SK-N-SH (cell line): ENCODE data around the gene ENTR1. TPM values are rescaled to one million over a fixed set of nuclear protein-coding genes. Genes with fewer than 3 reads are reported as not detected.

Experiments
- CTCF ChIA-PET: fragments of 300-600, 350-600 bp; formaldehyde crosslinking; extraction: SDS; loops from one replicate; lab custom pipeline; 2021; lab: Yijun Ruan, JAX
- POLR2A ChIA-PET: fragments of 350-600 bp; sonication (Branson Sonifier 250); formaldehyde crosslinking; extraction: SDS; loops from one replicate; lab custom pipeline; 2020; ENCODE audit warnings: antibody characterized with exemption, inconsistent platforms; lab: Yijun Ruan, JAX
- DNase-seq: peaks from one replicate; pipeline ENCODE4 v3.0.0; 2012
- H2AFZ ChIP-seq: fragments of 200-600 bp; sonication (generic); 2 replicates; pipeline ENCODE4 v1.8.1; 2016; ENCODE audit warnings: antibody characterized with exemption, mild to moderate bottlenecking, low read depth
- H3F3A ChIP-seq: fragments of 200-600 bp; sonication (generic); replicated peaks from 2 replicates; pipeline ENCODE3; 2016; ENCODE audit warnings: antibody characterized with exemption, mild to moderate bottlenecking; ENCODE audit not compliant: insufficient read depth
- H3K27ac ChIP-seq, 2 experiments: fragments of 200-500 bp in 1 of 2; fragments of 200-600 bp in 1 of 2; sonication (Bioruptor generic) in 1 of 2; sonication (generic), shearing (Covaris generic) in 1 of 2; 2 replicates each; pipeline versions ENCODE4 v1.5.1 to v1.6.1; 2014 to 2016; ENCODE audit warnings: low read depth in 2 of 2, inconsistent platforms in 1 of 2, low read length in 1 of 2, mild to moderate bottlenecking in 1 of 2, mixed read lengths in 1 of 2
- H3K27me3 ChIP-seq: fragments of 200-600 bp; sonication (generic), shearing (Covaris generic); 2 replicates; pipeline ENCODE4 v1.6.1; 2016; ENCODE audit warnings: mixed run types; ENCODE audit not compliant: insufficient read depth
- H3K36me3 ChIP-seq, 2 experiments: fragments of 200-500 bp in 1 of 2; fragments of 200-600 bp in 1 of 2; sonication (Bioruptor generic) in 1 of 2; sonication (generic) in 1 of 2; replicated peaks in 1 of 2; 2 replicates each; pipeline versions ENCODE3 to v1.5.1; 2014 to 2016; ENCODE audit warnings: low read length in 1 of 2, mild to moderate bottlenecking in 1 of 2; ENCODE audit not compliant: insufficient read depth in 2 of 2, control insufficient read depth in 1 of 2
- H3K4me1 ChIP-seq, 2 experiments: fragments of 200-500 bp in 1 of 2; fragments of 200-600 bp in 1 of 2; sonication (Bioruptor generic) in 1 of 2; sonication (generic), shearing (Covaris generic) in 1 of 2; 2 replicates each; pipeline versions ENCODE4 v1.5.1 to v1.6.1; 2014 to 2016; ENCODE audit warnings: low read depth in 1 of 2, low read length in 1 of 2, mixed run types in 1 of 2; ENCODE audit not compliant: insufficient read depth in 2 of 2, control insufficient read depth in 1 of 2
- H3K4me2 ChIP-seq: fragments of 200-600 bp; sonication (generic), shearing (Covaris generic); 2 replicates; pipeline ENCODE4 v1.6.1; 2017; ENCODE audit warnings: mixed run types
- H3K4me3 ChIP-seq, 2 experiments: fragments of 200-500 bp in 1 of 2; fragments of 200-600 bp in 1 of 2; sonication (Bioruptor generic) in 1 of 2; sonication (generic), shearing (Covaris generic) in 1 of 2; 2 replicates each; pipeline versions ENCODE4 v1.5.1 to v1.8.1; 2014 to 2016; ENCODE audit warnings: low read depth in 2 of 2, inconsistent platforms in 1 of 2, low read length in 1 of 2, mild to moderate bottlenecking in 1 of 2, mixed read lengths in 1 of 2, moderate library complexity in 1 of 2
- H3K79me2 ChIP-seq: fragments of 200-600 bp; sonication (generic); 2 replicates; pipeline ENCODE4 v1.8.1; 2017; ENCODE audit warnings: mild to moderate bottlenecking; ENCODE audit not compliant: insufficient read depth
- H3K9ac ChIP-seq: fragments of 200-600 bp; sonication (generic); 2 replicates; pipeline ENCODE4 v1.6.1; 2017; ENCODE audit warnings: mixed run types
- H3K9me2 ChIP-seq: fragments of 200-600 bp; sonication (generic); 2 replicates; pipeline ENCODE4 v1.6.1; 2017; ENCODE audit warnings: mixed run types
- H3K9me3 ChIP-seq: fragments of 200-600 bp; sonication (generic); 2 replicates; pipeline ENCODE4 v1.6.1; 2017; ENCODE audit warnings: mixed run types, mild to moderate bottlenecking, moderate library complexity
- H4K20me1 ChIP-seq: fragments of 200-600 bp; sonication (generic); 2 replicates; pipeline ENCODE4 v1.6.1; 2017; ENCODE audit warnings: mild to moderate bottlenecking, mixed run types; ENCODE audit not compliant: insufficient read depth
- CHD2 ChIP-seq: fragments of 150-350 bp; IDR thresholded peaks from 2 replicates; pipeline ENCODE4 v1.6.1; 2018; ENCODE audit warnings: low read length; ENCODE audit not compliant: partially characterized antibody
- ELF1 ChIP-seq: IDR thresholded peaks from 2 replicates; pipeline ENCODE4 v1.4.0; 2012
- FOSL2 ChIP-seq: IDR thresholded peaks from 2 replicates; pipeline ENCODE4 v1.4.0; 2012; ENCODE audit warnings: low read depth, mild to moderate bottlenecking, moderate library complexity, borderline replicate concordance
- FOXJ3 ChIP-seq: sonication (generic); formaldehyde crosslinking; IDR thresholded peaks from 2 replicates; pipeline ENCODE4 v1.5.1; 2020; ENCODE audit warnings: mild to moderate bottlenecking, missing genetic modification reagents
- GATA2 ChIP-seq: sonication (generic); formaldehyde crosslinking; IDR thresholded peaks from 2 replicates; pipeline ENCODE4 v1.5.0; 2020; ENCODE audit warnings: mild to moderate bottlenecking, missing genetic modification reagents
- JUND ChIP-seq: IDR thresholded peaks from 2 replicates; pipeline ENCODE4 v1.4.0; 2012
- RAD21 ChIP-seq: IDR thresholded peaks from 2 replicates; pipeline ENCODE4 v1.6.1; 2012; ENCODE audit warnings: mild to moderate bottlenecking, low read length
- RCOR1 ChIP-seq: fragments of 150-350 bp; IDR thresholded peaks from 2 replicates; pipeline ENCODE4 v1.6.1; 2017; ENCODE audit warnings: antibody characterized with exemption, low read length
- RXRA ChIP-seq: IDR thresholded peaks from 2 replicates; pipeline ENCODE4 v1.4.0; 2012; ENCODE audit warnings: low read depth, mild to moderate bottlenecking, borderline replicate concordance
- SMC3 ChIP-seq: IDR thresholded peaks from 2 replicates; pipeline ENCODE4 v1.6.1; 2012; ENCODE audit warnings: low read depth, low read length, improper control_type of control experiment
- TAF1 ChIP-seq: IDR thresholded peaks from 2 replicates; pipeline ENCODE4 v1.6.1; 2012; ENCODE audit warnings: low read depth, mild to moderate bottlenecking, low read length, moderate library complexity, borderline replicate concordance
- TEAD4 ChIP-seq: IDR thresholded peaks from 2 replicates; pipeline ENCODE4 v1.4.0; 2012; ENCODE audit warnings: mild to moderate bottlenecking, borderline replicate concordance; ENCODE audit not compliant: insufficient read depth
- USF1 ChIP-seq: IDR thresholded peaks from 2 replicates; pipeline ENCODE4 v1.4.0; 2012; ENCODE audit warnings: low read depth, borderline replicate concordance
- USF2 ChIP-seq: fragments of 150-350 bp; IDR thresholded peaks from 2 replicates; pipeline ENCODE4 v1.6.1; 2017; ENCODE audit warnings: antibody characterized with exemption, low read length, low read depth, borderline replicate concordance
- WGBS: methylation state at CpG from one replicate; pipeline ENCODE4 v1.1.6; 2017; ENCODE audit warnings: low lambda C conversion rate; 5-methylcytosine and 5-hydroxymethylcytosine counted together
- polyA plus RNA-seq, 3 experiments: library from polyadenylated mRNA; depleted of rRNA; stranded (reverse); fragments of >200 nt; gene quantifications; 2 replicates each; pipeline ENCODE4 v1.2.3, GENCODE V29; 2012
- TF ChIP-seq, protein P1 (sequence below): fragments of 150-350 bp; IDR thresholded peaks from 2 replicates; pipeline ENCODE4 v1.6.1; 2016; ENCODE audit warnings: mild to moderate bottlenecking, low read depth, low read length
- TF ChIP-seq, protein P2 (sequence below): IDR thresholded peaks from 2 replicates; pipeline ENCODE4; 2012

ENTR1 gene
- polyA plus RNA-seq, 1 of the 3 experiments (the other 2 are of a cell fraction) = 71.3 TPM

DNA sequence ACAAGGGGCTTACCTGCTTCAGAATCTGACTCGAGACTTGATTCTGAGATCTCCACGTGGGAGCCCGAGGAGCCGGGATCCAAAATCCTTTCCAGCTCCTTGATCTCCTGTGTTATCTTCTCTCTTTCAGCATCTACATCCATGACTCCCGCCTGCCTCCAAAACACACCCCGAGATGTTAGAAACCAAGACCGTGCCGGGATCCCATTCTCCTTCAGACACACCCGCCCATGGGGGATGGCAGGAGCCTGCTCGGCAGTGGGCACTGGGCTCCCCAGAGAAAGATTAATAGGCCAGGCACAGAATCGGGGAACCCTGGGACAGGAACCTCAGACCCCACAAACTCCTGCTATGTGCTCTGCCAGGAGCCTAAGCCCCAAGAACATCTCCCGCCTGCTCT, 12.1 kb downstream of the ENTR1 start (continued):
- no peak for TF ChIP-seq USF2
- TF ChIP-seq, protein P1, sequence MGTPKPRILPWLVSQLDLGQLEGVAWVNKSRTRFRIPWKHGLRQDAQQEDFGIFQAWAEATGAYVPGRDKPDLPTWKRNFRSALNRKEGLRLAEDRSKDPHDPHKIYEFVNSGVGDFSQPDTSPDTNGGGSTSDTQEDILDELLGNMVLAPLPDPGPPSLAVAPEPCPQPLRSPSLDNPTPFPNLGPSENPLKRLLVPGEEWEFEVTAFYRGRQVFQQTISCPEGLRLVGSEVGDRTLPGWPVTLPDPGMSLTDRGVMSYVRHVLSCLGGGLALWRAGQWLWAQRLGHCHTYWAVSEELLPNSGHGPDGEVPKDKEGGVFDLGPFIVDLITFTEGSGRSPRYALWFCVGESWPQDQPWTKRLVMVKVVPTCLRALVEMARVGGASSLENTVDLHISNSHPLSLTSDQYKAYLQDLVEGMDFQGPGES = no peak
- no peak for TF ChIP-seq RXRA
- TF ChIP-seq SMC3 = no peak
- no peak for TF ChIP-seq ELF1
- no peak for TF ChIP-seq TEAD4
- no peak for TF ChIP-seq TAF1
- TF ChIP-seq CHD2 = no peak

DNA sequence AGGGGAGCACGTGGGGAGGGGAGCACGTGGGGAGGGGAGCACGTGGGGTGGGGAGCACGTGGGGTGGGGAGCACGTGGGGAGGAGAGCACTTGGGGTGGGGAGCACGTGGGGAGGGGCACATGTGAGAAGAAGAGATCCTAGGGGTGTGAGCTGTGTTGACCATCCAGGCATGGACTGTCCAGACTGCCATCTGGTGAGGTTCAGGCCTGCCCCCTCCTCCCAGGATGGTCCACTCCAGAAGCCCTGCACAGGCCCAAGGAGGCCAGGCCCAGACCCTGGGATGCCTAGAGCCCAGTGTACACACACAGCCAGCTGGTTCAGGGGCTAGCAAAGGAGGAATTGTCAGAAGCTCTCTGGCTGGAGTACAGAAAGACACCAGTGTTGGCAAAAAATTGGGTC, 12.8 kb downstream of the ENTR1 start:
- Histone ChIP-seq H3K4me1 (peaks cover 3 to 19% of the 10 kb centered on the region in 2 experiments; a peak in 2 of 4 replicates), H3K9me2 (no peaks in the 10 kb centered on the region), H3F3A (peaks cover 10% of the 10 kb centered on the region), H3K79me2 (peaks cover 38% of the 10 kb centered on the region), H4K20me1 (peaks cover 5% of the 10 kb centered on the region; the same call in 1 of the 2 replicates), H2AFZ (no peak overlapping the region), H3K9ac (no peak overlapping the region), H3K4me3 (no peak overlapping the region), H3K9me3 (no peaks in the 10 kb centered on the region), H3K27me3 (no peaks in the 10 kb centered on the region), H3K36me3 (peaks cover 26 to 71% of the 10 kb centered on the region in 2 experiments), H3K4me2 (no peak overlapping the region), H3K27ac (no peak overlapping the region)
- 88% methylated on average over 5 of the region's 6 CpGs for WGBS
- ChIA-PET CTCF (interaction anchor here (0.8 to 6.8 kb wide), 5 partner anchors 23 to 222 kb away, joined by 3 to 42 read pairs (median 3); partner anchors contain the start of gene DNLZ), POLR2A (interaction anchor here (4.0 kb wide), 1 partner anchor 24 kb away, joined by 21 read pairs; the partner anchor contains the start of gene CARD9)
- DNase-seq = no peak
- TF ChIP-seq FOXJ3 (CRISPR knock-in tag) = no peak
- TF ChIP-seq CHD2 = no peak
- TF ChIP-seq GATA2 (CRISPR knock-in tag) = no peak
- TF ChIP-seq USF1 = no peak
- TF ChIP-seq RCOR1 = no peak
- no peak for TF ChIP-seq FOSL2
- TF ChIP-seq, protein P2, sequence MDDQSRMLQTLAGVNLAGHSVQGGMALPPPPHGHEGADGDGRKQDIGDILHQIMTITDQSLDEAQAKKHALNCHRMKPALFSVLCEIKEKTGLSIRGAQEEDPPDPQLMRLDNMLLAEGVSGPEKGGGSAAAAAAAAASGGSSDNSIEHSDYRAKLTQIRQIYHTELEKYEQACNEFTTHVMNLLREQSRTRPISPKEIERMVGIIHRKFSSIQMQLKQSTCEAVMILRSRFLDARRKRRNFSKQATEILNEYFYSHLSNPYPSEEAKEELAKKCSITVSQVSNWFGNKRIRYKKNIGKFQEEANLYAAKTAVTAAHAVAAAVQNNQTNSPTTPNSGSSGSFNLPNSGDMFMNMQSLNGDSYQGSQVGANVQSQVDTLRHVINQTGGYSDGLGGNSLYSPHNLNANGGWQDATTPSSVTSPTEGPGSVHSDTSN = no peak
- no peak for TF ChIP-seq JUND
- no peak for TF ChIP-seq RAD21
